K562 (cell line): ENCODE data around the gene VMP1. TPM values are rescaled to one million over a fixed set of nuclear protein-coding genes. Genes with fewer than 3 reads are reported as not detected.

Experiments
- FOXA3 ChIP-seq, 2 experiments: fragments of 450-650 bp in 1 of 2; sonication (generic) in 1 of 2; formaldehyde crosslinking; IDR thresholded peaks in 1 of 2; conservative IDR thresholded peaks in 1 of 2; 2 replicates each; pipeline versions ENCODE4 v1.4.0 to v1.8.0; 2020 to 2022; ENCODE audit warnings: mild to moderate bottlenecking in 2 of 2, missing genetic modification reagents in 1 of 2
- HDAC8 ChIP-seq: fragments of 450-650 bp; IDR thresholded peaks from 2 replicates; pipeline ENCODE4 v1.6.1; 2016; ENCODE audit warnings: mild to moderate bottlenecking, missing genetic modification characterization, moderate library complexity, missing compliant biosample characterization
- HEY1 ChIP-seq: fragments of 250-450 bp; sonication (Bioruptor Pico); IDR thresholded peaks from 2 replicates; pipeline ENCODE4 v1.5.0; 2020; ENCODE audit warnings: mild to moderate bottlenecking, moderate library complexity, borderline replicate concordance
- HMG20A ChIP-seq: fragments of 450-650 bp; formaldehyde crosslinking; conservative IDR thresholded peaks from 2 replicates; pipeline ENCODE4 v1.4.0; 2020; ENCODE audit warnings: mild to moderate bottlenecking, mixed read lengths
- JUND ChIP-seq, 2 experiments: IDR thresholded peaks; 2 replicates in 1 of 2; 3 replicates in 1 of 2; pipeline ENCODE4 v1.6.1; 2011; ENCODE audit warnings: borderline replicate concordance in 2 of 2, low read depth in 2 of 2, low read length in 2 of 2, improper control_type of control experiment in 1 of 2, missing biosample characterization in 1 of 2, missing genetic modification characterization in 1 of 2, missing genetic modification reagents in 1 of 2
- MBD2 ChIP-seq: sonication (generic); IDR thresholded peaks from 2 replicates; pipeline ENCODE4 v1.6.1; 2016; ENCODE audit warnings: low read depth, borderline replicate concordance
- NR1H2 ChIP-seq: sonication (generic); formaldehyde crosslinking; IDR thresholded peaks from 2 replicates; pipeline ENCODE4 v1.4.0; 2020; ENCODE audit warnings: mild to moderate bottlenecking, missing genetic modification reagents
- NR4A1 ChIP-seq, 2 experiments: fragments of 250-450 bp in 1 of 2; fragments of 450-650 bp in 1 of 2; sonication (Bioruptor Pico) in 1 of 2; IDR thresholded peaks; 2 replicates each; pipeline versions ENCODE4 v1.4.0 to v1.6.1; 2016 to 2020; ENCODE audit warnings: mild to moderate bottlenecking in 2 of 2, missing compliant biosample characterization in 1 of 2, missing genetic modification characterization in 1 of 2, moderate library complexity in 1 of 2
- PML ChIP-seq: IDR thresholded peaks from 2 replicates; pipeline ENCODE4 v1.6.1; 2012; ENCODE audit warnings: low read length, inconsistent platforms
- TRIM24 ChIP-seq, 2 experiments: fragments of 450-650 bp; IDR thresholded peaks; 2 replicates each; pipeline ENCODE4 v1.6.1; 2016
- ZNF316 ChIP-seq: fragments of 450-650 bp; IDR thresholded peaks from 2 replicates; pipeline ENCODE4 v1.6.1; 2016
- ZNF324 ChIP-seq: fragments of 250-450 bp; sonication (Bioruptor Pico); IDR thresholded peaks from 2 replicates; pipeline ENCODE4 v1.4.0; 2020; ENCODE audit warnings: mild to moderate bottlenecking
- ZNF583 ChIP-seq: fragments of 250-450 bp; sonication (Bioruptor Pico); IDR thresholded peaks from 2 replicates; pipeline ENCODE4 v1.4.0; 2020
- polyA plus RNA-seq, 8 experiments: library from polyadenylated mRNA; depleted of rRNA in 4 of 8; stranded (reverse) in 5 of 8; unstranded in 3 of 8; fragments of >200 nt; fragmentation: Nextera tagmentation in 2 of 8; fragmentation: Illumina TruSeq in 1 of 8; extraction: Ambion mirVana in 2 of 8; extraction: Trizol in 1 of 8; gene quantifications; 2 replicates each; pipeline versions ENCODE4 v1.2.1 to v1.2.3, GENCODE V29; 2011 to 2014; ENCODE audit warnings: inconsistent platforms in 1 of 8, missing spikeins in 1 of 8
- total RNA-seq, 7 experiments: library from RNA; depleted of rRNA in 6 of 7; stranded (reverse); fragments of >200 nt in 6 of 7; fragmentation: Illumina TruSeq in 2 of 7; extraction: Trizol in 2 of 7; gene quantifications; 2 replicates each; pipeline versions ENCODE4 v1.2.1 to v1.2.3, GENCODE V29; 2011 to 2021; ENCODE audit warnings: low replicate concordance in 1 of 7
- TF ChIP-seq, protein P1 (sequence below): fragments of 450-650 bp; IDR thresholded peaks from 2 replicates; pipeline ENCODE4 v1.6.1; 2016; ENCODE audit warnings: mild to moderate bottlenecking
- TF ChIP-seq, protein P2 (sequence below): fragments of 200-800 bp; sonication (Bioruptor generic); IDR thresholded peaks from 2 replicates; pipeline ENCODE4 v1.6.1; 2016; ENCODE audit warnings: missing genetic modification characterization, missing compliant biosample characterization

VMP1 gene
- total and polyA plus RNA-seq, 9 of the 15 experiments (the other 6 are each of a cell fraction or from before 2014, with no cell fraction given) = 123 to 304 (median 151) TPM

DNA sequence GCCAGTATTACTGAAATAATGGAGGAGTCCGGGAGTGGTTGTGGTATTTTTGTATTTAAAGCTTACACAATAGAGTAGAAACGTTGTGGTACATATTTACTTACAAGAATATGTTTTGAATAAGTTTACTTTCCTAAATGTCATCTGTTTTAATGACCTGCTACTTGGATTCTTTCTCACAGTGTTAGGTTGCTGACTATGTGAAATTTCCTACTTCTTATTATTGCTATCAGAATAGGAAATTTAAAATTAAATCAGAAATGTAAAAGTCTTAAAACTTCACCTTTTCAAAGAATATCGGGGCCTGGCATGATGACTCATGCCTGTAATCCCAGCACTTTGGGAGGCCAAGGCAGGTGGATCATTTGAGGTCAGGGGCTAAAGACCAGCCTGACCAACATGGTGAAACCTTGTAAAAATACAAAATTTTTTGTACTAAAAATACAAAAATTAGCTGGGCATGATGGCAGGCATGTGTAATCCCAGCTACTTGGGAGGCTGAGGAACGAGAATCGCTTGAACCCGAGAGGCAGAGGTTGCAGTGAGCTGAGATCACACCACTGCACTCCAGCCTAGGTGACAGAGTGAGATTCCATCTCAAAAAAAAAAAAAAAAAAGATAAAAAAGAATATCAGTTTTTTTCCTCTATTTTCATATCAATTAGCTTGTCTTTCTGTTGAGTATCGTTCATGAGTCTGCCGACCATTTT, 77.8 kb downstream of the VMP1 start (continued):
- TF ChIP-seq HDAC8 (tag) = 0 out of 2 replicates have a peak, but pooled peaks have one; percentile 35
- peak; percentile 81 for TF ChIP-seq ZNF316
- no peak for TF ChIP-seq MBD2
- TF ChIP-seq, protein P1, sequence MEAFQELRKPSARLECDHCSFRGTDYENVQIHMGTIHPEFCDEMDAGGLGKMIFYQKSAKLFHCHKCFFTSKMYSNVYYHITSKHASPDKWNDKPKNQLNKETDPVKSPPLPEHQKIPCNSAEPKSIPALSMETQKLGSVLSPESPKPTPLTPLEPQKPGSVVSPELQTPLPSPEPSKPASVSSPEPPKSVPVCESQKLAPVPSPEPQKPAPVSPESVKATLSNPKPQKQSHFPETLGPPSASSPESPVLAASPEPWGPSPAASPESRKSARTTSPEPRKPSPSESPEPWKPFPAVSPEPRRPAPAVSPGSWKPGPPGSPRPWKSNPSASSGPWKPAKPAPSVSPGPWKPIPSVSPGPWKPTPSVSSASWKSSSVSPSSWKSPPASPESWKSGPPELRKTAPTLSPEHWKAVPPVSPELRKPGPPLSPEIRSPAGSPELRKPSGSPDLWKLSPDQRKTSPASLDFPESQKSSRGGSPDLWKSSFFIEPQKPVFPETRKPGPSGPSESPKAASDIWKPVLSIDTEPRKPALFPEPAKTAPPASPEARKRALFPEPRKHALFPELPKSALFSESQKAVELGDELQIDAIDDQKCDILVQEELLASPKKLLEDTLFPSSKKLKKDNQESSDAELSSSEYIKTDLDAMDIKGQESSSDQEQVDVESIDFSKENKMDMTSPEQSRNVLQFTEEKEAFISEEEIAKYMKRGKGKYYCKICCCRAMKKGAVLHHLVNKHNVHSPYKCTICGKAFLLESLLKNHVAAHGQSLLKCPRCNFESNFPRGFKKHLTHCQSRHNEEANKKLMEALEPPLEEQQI = no peak
- TF ChIP-seq ZNF324 = 0 out of 2 replicates have a peak, but pooled peaks have one; percentile 16
- no peak for TF ChIP-seq HMG20A (CRISPR knock-in tag)
- TF ChIP-seq TRIM24 (IDR thresholded peaks at IDR 0.05) = no peak
- TF ChIP-seq PML = no peak
- TF ChIP-seq FOXA3 (CRISPR knock-in tag; conservative IDR thresholded peaks at IDR 0.05 in 1 of 2, IDR thresholded peaks at IDR 0.05 in 1 of 2) = no peak
- peak; percentile 88 for TF ChIP-seq JUND (IDR thresholded peaks at IDR 0.05; ENCODE audit: borderline replicate concordance, low read depth, low read length)
- peak; percentile 86; the same call in 2 of the 3 replicates for TF ChIP-seq JUND (tag; IDR thresholded peaks at IDR 0.05; ENCODE audit: borderline replicate concordance, low read depth, low read length)
- no peak for TF ChIP-seq NR1H2
- no peak for TF ChIP-seq NR4A1 (CRISPR knock-in tag; IDR thresholded peaks at IDR 0.05)
- TF ChIP-seq NR4A1 (tag; IDR thresholded peaks at IDR 0.05) = 0 out of 2 replicates have a peak, but pooled peaks have one; percentile 31
- TF ChIP-seq HEY1 (CRISPR knock-in tag) = no peak
- TF ChIP-seq ZNF583 (CRISPR knock-in tag) = 0 out of 2 replicates have a peak, but pooled peaks have one; percentile 64
- TF ChIP-seq, protein P2, sequence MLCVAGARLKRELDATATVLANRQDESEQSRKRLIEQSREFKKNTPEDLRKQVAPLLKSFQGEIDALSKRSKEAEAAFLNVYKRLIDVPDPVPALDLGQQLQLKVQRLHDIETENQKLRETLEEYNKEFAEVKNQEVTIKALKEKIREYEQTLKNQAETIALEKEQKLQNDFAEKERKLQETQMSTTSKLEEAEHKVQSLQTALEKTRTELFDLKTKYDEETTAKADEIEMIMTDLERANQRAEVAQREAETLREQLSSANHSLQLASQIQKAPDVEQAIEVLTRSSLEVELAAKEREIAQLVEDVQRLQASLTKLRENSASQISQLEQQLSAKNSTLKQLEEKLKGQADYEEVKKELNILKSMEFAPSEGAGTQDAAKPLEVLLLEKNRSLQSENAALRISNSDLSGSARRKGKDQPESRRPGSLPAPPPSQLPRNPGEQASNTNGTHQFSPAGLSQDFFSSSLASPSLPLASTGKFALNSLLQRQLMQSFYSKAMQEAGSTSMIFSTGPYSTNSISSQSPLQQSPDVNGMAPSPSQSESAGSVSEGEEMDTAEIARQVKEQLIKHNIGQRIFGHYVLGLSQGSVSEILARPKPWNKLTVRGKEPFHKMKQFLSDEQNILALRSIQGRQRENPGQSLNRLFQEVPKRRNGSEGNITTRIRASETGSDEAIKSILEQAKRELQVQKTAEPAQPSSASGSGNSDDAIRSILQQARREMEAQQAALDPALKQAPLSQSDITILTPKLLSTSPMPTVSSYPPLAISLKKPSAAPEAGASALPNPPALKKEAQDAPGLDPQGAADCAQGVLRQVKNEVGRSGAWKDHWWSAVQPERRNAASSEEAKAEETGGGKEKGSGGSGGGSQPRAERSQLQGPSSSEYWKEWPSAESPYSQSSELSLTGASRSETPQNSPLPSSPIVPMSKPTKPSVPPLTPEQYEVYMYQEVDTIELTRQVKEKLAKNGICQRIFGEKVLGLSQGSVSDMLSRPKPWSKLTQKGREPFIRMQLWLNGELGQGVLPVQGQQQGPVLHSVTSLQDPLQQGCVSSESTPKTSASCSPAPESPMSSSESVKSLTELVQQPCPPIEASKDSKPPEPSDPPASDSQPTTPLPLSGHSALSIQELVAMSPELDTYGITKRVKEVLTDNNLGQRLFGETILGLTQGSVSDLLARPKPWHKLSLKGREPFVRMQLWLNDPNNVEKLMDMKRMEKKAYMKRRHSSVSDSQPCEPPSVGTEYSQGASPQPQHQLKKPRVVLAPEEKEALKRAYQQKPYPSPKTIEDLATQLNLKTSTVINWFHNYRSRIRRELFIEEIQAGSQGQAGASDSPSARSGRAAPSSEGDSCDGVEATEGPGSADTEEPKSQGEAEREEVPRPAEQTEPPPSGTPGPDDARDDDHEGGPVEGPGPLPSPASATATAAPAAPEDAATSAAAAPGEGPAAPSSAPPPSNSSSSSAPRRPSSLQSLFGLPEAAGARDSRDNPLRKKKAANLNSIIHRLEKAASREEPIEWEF = no peak
